NCI-H2196 (cell line): ENCODE results near the gene ZNF146.
"Not testable (repeated sequence)": the region's sequence is repeated elsewhere in the genome, so short reads cannot be mapped to it uniquely, and the experiment has no call there.

ENCODE experiments used
- DNase-seq: peaks from one replicate; lab custom pipeline; 2025; ENCODE audit not compliant: unreplicated experiment; lab: John Stamatoyannopoulos, UW

ZNF146 gene

DNA sequence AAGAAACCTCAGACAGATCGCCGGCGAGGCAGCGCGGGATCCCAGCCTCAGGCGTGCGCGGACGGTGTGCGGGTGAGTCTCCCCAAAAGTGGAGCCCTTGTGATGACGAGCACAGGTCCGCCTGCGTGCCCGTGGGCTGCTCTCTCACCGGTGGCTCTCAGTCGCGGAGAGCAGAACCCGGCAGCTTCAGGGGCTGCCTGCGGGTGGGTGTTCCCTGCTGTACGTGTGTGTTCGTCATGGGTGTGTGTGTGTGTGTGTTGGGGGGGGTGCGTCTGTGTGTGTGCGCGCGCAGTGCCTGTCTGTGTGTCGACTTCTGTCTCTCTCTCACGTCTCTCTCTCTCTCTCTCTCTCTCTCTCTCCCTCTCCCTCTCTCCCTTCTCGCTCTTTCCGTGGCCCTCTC lies 54.4 kb downstream of the ZNF146 start:
- DNase-seq = not testable (repeated sequence)
